CD4-positive, alpha-beta T cell treated with Interleukin-10 for 1 hour (primary cell): ENCODE data around the gene G6PC2.

Experiments
- DNase-seq: peaks from one replicate; pipeline ENCODE4 v3.0.0-alpha.2; 2020

The G6PC2 gene

GRCh38 chr2:168949324-168949723, 48.2 kb downstream of the G6PC2 start:
- no peak for DNase-seq

- DNase-seq = no peak
Observed at GRCh38 chr2:168951871-168952270, 50.8 kb downstream of the G6PC2 start.

GRCh38 chr2:168952424-168952823, 51.3 kb downstream of the G6PC2 start:
- no peak for DNase-seq

- no peak for DNase-seq
Observed at GRCh38 chr2:168954256-168954655, 53.2 kb downstream of the G6PC2 start.

GRCh38 chr2:168955321-168955720, 54.2 kb downstream of the G6PC2 start:
- no peak for DNase-seq

- DNase-seq = no peak
Observed at GRCh38 chr2:168956392-168956791, 55.3 kb downstream of the G6PC2 start.
